HG03097 (cell line): Measurements from ENCODE around the gene DENND6B.

Experiments
- ATAC-seq: cut with Tn5 transposase; IDR thresholded peaks from one replicate; pipeline ENCODE4 v1.9.1; 2021; ENCODE audit not compliant: unreplicated experiment, low FRiP score

The DENND6B gene

GRCh38 chr22:50260801-50261614 lies 65.8 kb downstream of the DENND6B start:
- ATAC-seq: no peak

- no peak for ATAC-seq
Measured at GRCh38 chr22:50260434-50260800, 66.4 kb downstream of the DENND6B start.

GRCh38 chr22:50259302-50259701 lies 67.5 kb downstream of the DENND6B start:
- ATAC-seq: no peak
